Neural cell (in vitro differentiated cells): ENCODE results near the gene EXD2.

Experiments
- EZH2 ChIP-seq: fragments of 200-600, 300-800 bp; shearing (Covaris generic), sonication (generic); IDR thresholded peaks from 2 replicates; pipeline ENCODE4 v1.6.1; 2014; ENCODE audit warnings: antibody characterized with exemption, low read length, borderline replicate concordance, mild to moderate bottlenecking; ENCODE audit not compliant: insufficient read depth, poor library complexity, severe bottlenecking
- RAD21 ChIP-seq: fragments of 450-650 bp; conservative IDR thresholded peaks from 2 replicates; pipeline ENCODE4 v1.6.1; 2014; ENCODE audit warnings: antibody characterized with exemption, mild to moderate bottlenecking, moderate library complexity

GRCh38 chr14:69204753-69205152, 13.5 kb downstream of the EXD2 start:
- TF ChIP-seq EZH2 (no peak), RAD21 (no peak)
